Measurements from ENCODE around the gene KIRREL3. TPM values are rescaled to one million over a fixed set of nuclear protein-coding genes. Genes with fewer than 3 reads are reported as not detected.

Gene KIRREL3
- total RNA-seq, 4 donors from 2014 or later: 0.19 TPM; not detected in 3

GRCh38 chr11:126992804-126993111 is 7.8 kb downstream of the KIRREL3 start:
- Histone ChIP-seq H3K4me1 (peaks cover 0 to 7% (median 0%) of the 10 kb centered on the region in 3 donors), H3K4me3 (no peak overlapping the region), H3K9me3 (no peaks in the 10 kb centered on the region), H3K36me3 (no peaks in the 10 kb centered on the region), H3K27me3 (peaks cover 0 to 56% (median 2%) of the 10 kb centered on the region in 4 donors), H3K27ac (no peak overlapping the region)
- DNase-seq: no peak
- intact Hi-C loops (cut with DNase I): loop anchor here (10.0 kb wide), 2 partner anchors 268 to 388 kb away; no protein-coding TSS in a partner anchor
- TF ChIP-seq POLR2A (IDR thresholded peaks at IDR 0.05) (no peak), CTCF (IDR thresholded peaks at IDR 0.05) (no peak)
- WGBS, 2 donors: 40 to 61% methylated on average over 2 of the region's 2 CpGs

- DNase-seq: no peak
- WGBS, 2 donors: 55 to 61% methylated on average over 6 of the region's 6 CpGs
- Histone ChIP-seq H3K4me1 (peaks cover 0 to 7% (median 0%) of the 10 kb centered on the region in 3 donors), H3K36me3 (no peaks in the 10 kb centered on the region), H3K4me3 (no peak overlapping the region), H3K9me3 (no peaks in the 10 kb centered on the region), H3K27me3 (peaks cover 0 to 51% (median 2%) of the 10 kb centered on the region in 4 donors), H3K27ac (no peak overlapping the region)
- intact Hi-C loops (cut with DNase I): loop anchor here (10.0 kb wide), 2 partner anchors 267 to 387 kb away; no protein-coding TSS in a partner anchor
- no peak for TF ChIP-seq POLR2A (IDR thresholded peaks at IDR 0.05)
- no peak for TF ChIP-seq CTCF (IDR thresholded peaks at IDR 0.05)
Observed at GRCh38 chr11:126992065-126992803, 8.3 kb downstream of the KIRREL3 start.

GRCh38 chr11:126991596-126991995 is 9.0 kb downstream of the KIRREL3 start:
- Histone ChIP-seq H3K9me3 (no peaks in the 10 kb centered on the region), H3K4me3 (no peak overlapping the region), H3K4me1 (peaks cover 0 to 7% (median 0%) of the 10 kb centered on the region in 3 donors), H3K36me3 (no peaks in the 10 kb centered on the region), H3K27ac (no peak overlapping the region), H3K27me3 (peaks cover 0 to 44% (median 2%) of the 10 kb centered on the region in 4 donors)
- intact Hi-C loops (cut with DNase I): loop anchor here (10.0 kb wide), 2 partner anchors 267 to 387 kb away; no protein-coding TSS in a partner anchor
- WGBS, 2 donors: 56 to 73% methylated on average over 2 of the region's 2 CpGs
- no peak for DNase-seq
- TF ChIP-seq CTCF (IDR thresholded peaks at IDR 0.05) (no peak), POLR2A (IDR thresholded peaks at IDR 0.05) (no peak)

- no peak overlapping the region for H3K27ac ChIP-seq
- DNase-seq: no peak
- peaks cover 0 to 37% (median 2%) of the 10 kb centered on the region in 4 donors for H3K27me3 ChIP-seq
- WGBS, 2 donors: 40 to 60% methylated on average over 7 to 11 of the region's 11 CpGs
- no peaks in the 10 kb centered on the region for H3K9me3 ChIP-seq
- no peaks in the 10 kb centered on the region for H3K36me3 ChIP-seq
- peaks cover 0 to 7% (median 0%) of the 10 kb centered on the region in 3 donors for H3K4me1 ChIP-seq
- no peak overlapping the region for H3K4me3 ChIP-seq
- TF ChIP-seq CTCF (IDR thresholded peaks at IDR 0.05) (no peak), POLR2A (IDR thresholded peaks at IDR 0.05) (no peak)
- intact Hi-C loops (cut with DNase I): loop anchor here (10.0 kb wide), 2 partner anchors 266 to 386 kb away; no protein-coding TSS in a partner anchor
Observed at GRCh38 chr11:126990716-126991480, 9.7 kb downstream of the KIRREL3 start.

Data from esophagus squamous epithelium (tissue), 5 donors.